GM19023 (cell line): Measurements from ENCODE around the gene HIGD1A.

Experiments used
- ATAC-seq: cut with Tn5 transposase; IDR thresholded peaks from one replicate; pipeline ENCODE4 v1.9.1; 2021; ENCODE audit warnings: mild to moderate bottlenecking, moderate library complexity; ENCODE audit not compliant: unreplicated experiment

Gene HIGD1A

DNA sequence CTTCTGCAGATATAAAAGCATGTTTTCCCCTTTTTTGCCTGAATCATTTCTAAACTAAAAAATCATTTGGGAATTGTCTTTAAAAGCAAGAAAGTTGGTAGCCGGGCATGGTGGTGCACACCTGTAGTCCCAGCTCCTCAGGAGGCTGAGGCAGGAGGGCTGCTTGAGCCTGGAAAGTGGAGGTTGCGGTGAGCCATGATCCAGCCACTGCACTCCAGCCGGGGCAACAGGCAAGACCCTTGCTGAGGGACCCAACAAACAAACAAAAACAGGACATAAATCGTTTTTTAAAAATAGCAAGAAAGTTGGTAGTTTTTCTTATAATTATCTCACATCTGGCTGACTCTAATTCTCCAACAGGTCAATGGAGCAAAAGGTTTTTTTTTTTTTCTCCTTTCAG, 2.5 kb downstream of the HIGD1A start:
- no peak for ATAC-seq

DNA sequence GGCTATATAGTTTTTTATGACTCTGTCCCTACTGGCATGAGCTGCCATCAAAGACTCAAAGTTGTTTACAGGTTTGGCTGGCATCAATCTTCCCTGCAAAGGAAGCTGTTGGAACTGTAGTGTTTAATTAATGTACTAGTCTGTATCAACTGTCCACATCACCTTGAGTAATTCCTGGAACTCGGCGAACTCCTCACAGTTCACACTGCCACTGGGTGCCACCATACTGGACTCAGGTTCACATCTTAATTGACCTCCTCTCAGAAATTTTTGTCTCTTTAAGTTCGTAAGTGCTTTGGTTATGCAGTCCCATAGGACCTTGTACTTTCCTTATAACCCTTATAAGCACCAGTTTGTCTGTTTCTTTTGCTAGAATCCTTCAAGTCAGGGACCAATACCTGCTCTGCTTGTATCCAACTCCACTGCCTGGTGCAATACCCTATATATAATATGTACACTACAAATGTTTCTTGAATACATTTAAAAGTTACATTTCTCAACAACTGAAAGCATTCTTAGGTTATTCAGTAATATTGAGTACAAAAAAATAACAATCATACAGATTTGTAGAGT, 3.2 kb downstream of the HIGD1A start:
- ATAC-seq, result no peak

- ATAC-seq, result no peak
Measured at GRCh38 chr3:42800251-42800650, 4.0 kb downstream of the HIGD1A start.

DNA sequence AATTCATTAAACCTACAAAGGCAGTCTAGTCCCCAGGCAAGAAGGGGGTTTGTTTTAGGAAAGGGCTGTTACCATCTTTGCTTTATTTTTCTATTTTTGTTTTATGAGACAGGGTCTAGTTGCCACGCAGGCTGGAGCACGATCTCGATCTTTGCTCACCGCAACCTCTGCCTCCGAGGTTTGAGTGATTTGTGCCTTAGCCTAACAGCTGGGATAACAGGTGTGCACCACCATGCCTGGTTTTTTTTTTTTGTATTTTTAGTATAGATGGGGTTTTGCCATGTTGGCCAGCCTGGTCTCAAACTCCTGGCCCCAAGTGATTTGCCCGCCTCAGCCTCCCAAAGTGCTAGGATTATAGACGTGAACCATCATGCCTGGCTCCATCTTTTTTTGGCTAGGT, 4.9 kb downstream of the HIGD1A start:
- ATAC-seq, result no peak

DNA sequence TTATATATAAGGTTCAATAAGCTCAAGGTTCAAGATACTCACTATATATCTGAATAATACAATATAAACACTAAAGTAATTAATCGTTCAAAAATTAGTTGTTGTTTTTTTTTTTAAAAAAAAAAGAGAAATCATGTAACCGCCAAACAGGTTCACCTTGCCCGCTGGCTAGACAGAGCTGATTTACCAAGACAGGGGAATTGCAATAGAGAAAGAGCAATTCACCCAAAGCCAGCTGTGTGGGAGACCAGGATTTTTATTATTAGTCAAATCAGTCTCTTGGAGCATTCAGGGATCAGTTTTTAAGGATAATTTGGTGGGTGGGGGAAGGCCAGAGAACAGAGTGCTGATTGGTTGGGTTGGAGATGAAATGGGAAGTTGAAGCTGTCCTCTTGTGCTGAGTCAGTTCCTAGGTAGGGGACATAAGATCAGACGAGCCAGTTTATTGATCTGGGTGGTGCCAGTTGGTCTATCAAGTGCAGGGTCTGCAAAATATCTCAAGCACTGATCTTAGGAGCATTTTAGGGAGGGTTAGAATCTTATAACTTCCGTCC, 7.9 kb downstream of the HIGD1A start:
- no peak for ATAC-seq

DNA sequence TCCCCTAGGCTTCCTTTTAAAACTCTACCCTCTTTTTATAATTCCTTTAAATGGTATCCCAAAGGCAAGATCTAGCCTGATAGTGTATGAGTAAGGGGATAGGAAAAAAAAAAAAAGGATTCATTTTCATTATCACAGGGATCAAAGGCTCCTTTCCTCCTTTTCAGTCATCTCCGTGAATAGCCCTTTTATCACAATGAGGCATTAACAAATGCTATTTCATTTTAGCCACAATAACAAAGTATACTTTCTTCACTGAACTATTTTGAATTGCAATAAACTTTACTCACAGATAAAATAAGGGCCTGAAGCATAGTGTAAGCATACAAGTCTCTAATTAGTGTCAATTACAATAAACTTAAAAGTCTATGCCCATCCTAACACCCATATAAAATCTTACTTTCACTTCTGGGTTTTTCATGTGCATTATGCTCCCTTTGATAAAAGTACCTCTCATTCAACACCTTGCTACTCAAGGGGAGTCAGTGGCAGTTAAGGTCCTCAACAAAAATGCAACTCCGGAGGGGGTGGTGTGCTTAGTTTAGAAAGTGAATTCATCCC, 8.6 kb downstream of the HIGD1A start:
- no peak for ATAC-seq

GRCh38 chr3:42790714-42791229, 13.5 kb downstream of the HIGD1A start:
- no peak for ATAC-seq

- ATAC-seq, result no peak
Measured at GRCh38 chr3:42786631-42787030, 17.7 kb downstream of the HIGD1A start.

- no peak for ATAC-seq
Measured at GRCh38 chr3:42786212-42786611, 18.1 kb downstream of the HIGD1A start.

- ATAC-seq, result peak; percentile 62
Measured at GRCh38 chr3:42780892-42781700, 23.2 kb downstream of the HIGD1A start.

- ATAC-seq, result no peak
Measured at GRCh38 chr3:42780398-42780797, 23.9 kb downstream of the HIGD1A start.

DNA sequence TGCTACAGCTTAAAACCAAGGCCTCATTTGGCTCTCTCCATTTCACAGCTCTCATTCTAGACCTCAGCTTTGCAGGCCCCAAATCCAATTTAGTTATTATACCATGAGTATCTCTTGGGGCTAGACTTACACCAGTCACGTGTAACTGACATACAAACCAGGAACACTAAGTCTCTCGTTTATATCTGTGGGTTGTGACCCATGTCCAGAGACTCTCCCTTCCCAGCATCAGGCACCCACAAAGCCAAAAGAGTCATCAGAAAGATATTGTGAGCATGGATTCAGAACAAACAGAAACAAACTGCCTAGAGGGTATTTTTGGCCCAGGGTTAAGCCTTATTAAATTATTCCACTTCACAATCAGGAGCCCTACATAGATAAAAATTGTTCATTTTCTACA, 25.6 kb downstream of the HIGD1A start:
- ATAC-seq, result no peak

GRCh38 chr3:42773409-42773751, 30.9 kb downstream of the HIGD1A start:
- ATAC-seq, result peak; percentile 2

- ATAC-seq, result peak; percentile 98
Measured at GRCh38 chr3:42772670-42773408, 31.5 kb downstream of the HIGD1A start, which contains the start of gene CCDC13. TSS of gene CCDC13 (minus strand) at chr3:42773253. CDS start at chr3:42758345, 14,908 bp downstream.

- ATAC-seq, result no peak
Measured at GRCh38 chr3:42771271-42771670, 33.0 kb downstream of the HIGD1A start.

DNA sequence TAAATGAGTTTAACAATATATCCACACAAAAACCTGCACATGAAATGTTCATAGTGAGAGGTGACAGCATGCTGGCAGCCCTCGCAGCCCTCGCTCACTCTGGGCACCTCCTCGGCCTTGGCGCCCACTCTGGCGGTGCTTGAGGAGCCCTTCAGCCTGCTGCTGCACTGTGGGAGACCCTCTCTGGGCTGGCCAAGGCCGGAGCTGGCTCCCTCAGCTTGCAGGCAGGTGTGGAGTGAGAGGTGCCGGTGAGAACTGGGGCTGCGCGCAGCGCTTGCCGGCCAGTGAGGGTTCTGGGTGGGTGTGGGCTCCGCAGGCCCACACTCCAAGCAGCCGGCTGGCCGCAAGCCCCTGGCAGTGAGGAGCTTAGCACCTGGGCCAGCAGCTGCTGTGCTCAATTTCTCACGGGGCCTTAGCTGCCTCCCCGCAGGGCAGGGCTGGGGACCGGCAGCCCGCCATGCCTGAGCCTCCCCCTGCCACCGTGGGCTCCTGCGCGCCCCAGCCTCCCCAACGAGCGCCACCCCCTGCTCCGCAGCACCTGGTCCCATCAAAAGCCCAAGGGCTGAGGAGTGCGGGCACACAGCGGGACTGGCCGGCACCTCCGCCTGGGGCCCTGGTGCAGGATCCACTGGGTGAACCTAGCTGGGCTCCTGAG, 34.7 kb downstream of the HIGD1A start:
- ATAC-seq, result no peak

GRCh38 chr3:42764561-42765295, 39.6 kb downstream of the HIGD1A start:
- ATAC-seq, result no peak

DNA sequence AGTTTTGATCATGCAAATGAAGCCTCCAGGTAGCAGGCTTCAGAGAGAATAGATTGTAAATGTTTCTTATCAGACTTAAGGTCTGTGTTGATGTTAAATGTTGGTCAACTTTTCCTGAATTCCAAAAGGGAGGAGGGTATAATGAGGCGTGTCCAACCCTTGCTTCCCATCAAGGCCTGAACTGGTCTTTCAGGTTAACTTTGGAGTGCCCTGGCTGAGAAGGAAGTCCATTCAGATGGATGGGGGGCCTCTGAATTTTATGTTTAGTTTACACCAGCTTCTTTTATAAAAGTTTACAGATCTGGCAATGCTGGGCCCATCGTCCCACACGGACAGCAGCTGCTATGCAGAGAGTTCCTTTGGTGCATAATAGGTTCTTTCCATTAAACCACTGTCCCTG, 40.2 kb downstream of the HIGD1A start:
- ATAC-seq, result no peak

GRCh38 chr3:42763021-42763420, 41.3 kb downstream of the HIGD1A start:
- no peak for ATAC-seq
